Liver (tissue), 9 donors: ENCODE results near the gene ABHD18. TPM values are rescaled to one million over a fixed set of nuclear protein-coding genes. Genes with fewer than 3 reads are reported as not detected.
A peak's percentile ranks its signal among the peaks of the same experiment; 100 is the strongest.

ENCODE experiments used
- DNase-seq: peaks from one replicate; pipeline ENCODE4 v3.0.0-alpha.2; 2017; ENCODE audit warnings: low spot score
- H3K27ac ChIP-seq, 2 donors: one replicate each; pipeline ENCODE4 v1.7.0; 2013; ENCODE audit warnings: inconsistent platforms in 2 of 2, low read length in 2 of 2, control low read depth in 1 of 2, low read depth in 1 of 2, mild to moderate bottlenecking in 1 of 2
- H3K27me3 ChIP-seq, 4 donors: one replicate each; pipeline versions ENCODE4 v1.6.1 to v1.7.0; 2013; ENCODE audit warnings: low read length in 3 of 4, inconsistent platforms in 1 of 4, mild to moderate bottlenecking in 1 of 4, moderate library complexity in 1 of 4; ENCODE audit not compliant: control insufficient read depth in 4 of 4, insufficient read depth in 4 of 4
- H3K36me3 ChIP-seq, 4 donors: one replicate each; pipeline versions ENCODE4 v1.6.1 to v1.7.0; 2013; ENCODE audit warnings: low read length in 3 of 4, mild to moderate bottlenecking in 3 of 4, low read depth in 1 of 4, moderate library complexity in 1 of 4; ENCODE audit not compliant: control insufficient read depth in 4 of 4, insufficient read depth in 3 of 4
- H3K4me1 ChIP-seq, 4 donors: one replicate each; pipeline versions ENCODE4 v1.6.1 to v1.7.0; 2013; ENCODE audit warnings: low read length in 3 of 4, mild to moderate bottlenecking in 3 of 4, moderate library complexity in 1 of 4; ENCODE audit not compliant: control insufficient read depth in 4 of 4, insufficient read depth in 4 of 4
- H3K4me3 ChIP-seq, 3 donors: one replicate each; pipeline versions ENCODE4 v1.6.1 to v1.7.0; 2013; ENCODE audit warnings: low read length in 3 of 3, control low read depth in 1 of 3, low read depth in 1 of 3, mild to moderate bottlenecking in 1 of 3
- H3K9ac ChIP-seq, 2 donors: one replicate each; pipeline ENCODE4 v1.7.0; 2013; ENCODE audit warnings: low read length in 2 of 2, mild to moderate bottlenecking in 2 of 2, moderate library complexity in 2 of 2, control low read depth in 1 of 2, low read depth in 1 of 2
- H3K9me3 ChIP-seq, 4 donors: one replicate each; pipeline versions ENCODE4 v1.6.1 to v1.7.0; 2013; ENCODE audit warnings: low read length in 3 of 4; ENCODE audit not compliant: control insufficient read depth in 4 of 4
- EGR1 ChIP-seq, 2 donors: IDR thresholded peaks; 2 replicates each; pipeline ENCODE4 v1.6.1; 2016 to 2018; ENCODE audit warnings: antibody characterized with exemption in 2 of 2, low read depth in 2 of 2
- FOXA2 ChIP-seq: IDR thresholded peaks from 2 replicates; pipeline ENCODE4 v1.6.1; 2016; ENCODE audit warnings: antibody characterized with exemption
- GABPA ChIP-seq, 2 donors: IDR thresholded peaks in 1 of 2; conservative IDR thresholded peaks in 1 of 2; 2 replicates each; pipeline ENCODE4 v1.6.1; 2016; ENCODE audit warnings: antibody characterized with exemption in 2 of 2, mild to moderate bottlenecking in 1 of 2, moderate library complexity in 1 of 2
- HNF4A ChIP-seq, 2 donors: conservative IDR thresholded peaks; 2 replicates each; pipeline ENCODE4 v1.6.1; 2016; ENCODE audit warnings: antibody characterized with exemption in 2 of 2, mild to moderate bottlenecking in 2 of 2
- HNF4G ChIP-seq: IDR thresholded peaks from 2 replicates; pipeline ENCODE4 v1.6.1; 2016; ENCODE audit warnings: antibody characterized with exemption
- JUND ChIP-seq, 2 donors: IDR thresholded peaks; 2 replicates each; pipeline ENCODE4 v1.6.1; 2016; ENCODE audit warnings: antibody characterized with exemption in 2 of 2
- NR2F2 ChIP-seq: IDR thresholded peaks from 2 replicates; pipeline ENCODE4 v1.6.1; 2016; ENCODE audit warnings: antibody characterized with exemption
- RAD21 ChIP-seq, 2 donors: IDR thresholded peaks; 2 replicates each; pipeline ENCODE4 v1.6.1; 2016; ENCODE audit warnings: antibody characterized with exemption in 2 of 2, mild to moderate bottlenecking in 2 of 2
- SP1 ChIP-seq: IDR thresholded peaks from 2 replicates; pipeline ENCODE4 v1.6.1; 2018; ENCODE audit warnings: antibody characterized with exemption, mild to moderate bottlenecking
- TAF1 ChIP-seq: conservative IDR thresholded peaks from 2 replicates; pipeline ENCODE4 v1.6.1; 2016; ENCODE audit warnings: antibody characterized with exemption, mild to moderate bottlenecking
- YY1 ChIP-seq: IDR thresholded peaks from 2 replicates; pipeline ENCODE4 v1.6.1; 2016; ENCODE audit warnings: antibody characterized with exemption, mild to moderate bottlenecking
- WGBS: extraction: QIAGEN DNeasy Blood & Tissue Kit; methylation state at CpG from one replicate; pipeline ENCODE4 v1.1.7; 2013; 5-methylcytosine and 5-hydroxymethylcytosine counted together
- polyA plus RNA-seq, 2 donors: library from polyadenylated mRNA; stranded (reverse) in 1 of 2; unstranded in 1 of 2; fragments of 200-250 nt in 1 of 2; fragments of >200 nt in 1 of 2; fragmentation: Nextera tagmentation in 1 of 2; extraction: Ambion mirVana in 1 of 2; gene quantifications; one replicate each; pipeline versions ENCODE4 v1.2.1 to v1.2.3, GENCODE V29; 2013 to 2015
- total RNA-seq, 2 donors: library from RNA; depleted of rRNA; stranded (reverse); fragments of >200 nt; gene quantifications; one replicate each; pipeline ENCODE4 v1.2.3, GENCODE V29; 2014
- TF ChIP-seq, protein P1 (sequence below): IDR thresholded peaks from 2 replicates; pipeline ENCODE4 v1.6.1; 2016; ENCODE audit warnings: antibody characterized with exemption
- TF ChIP-seq, protein P2 (sequence below): IDR thresholded peaks from 2 replicates; pipeline ENCODE4 v1.6.1; 2016; ENCODE audit warnings: antibody characterized with exemption, mild to moderate bottlenecking
- TF ChIP-seq, protein P3 (sequence below): IDR thresholded peaks from 2 replicates; pipeline ENCODE4 v1.6.1; 2016; ENCODE audit warnings: antibody characterized with exemption
- TF ChIP-seq, protein P4 (sequence below): fragments of 150-350 bp; IDR thresholded peaks from 2 replicates; pipeline ENCODE4 v1.5.1; 2017; ENCODE audit warnings: improper control_type of control experiment, low read depth, low read length; ENCODE audit not compliant: missing input control
- donor health status: healthy.
- donor health status: healthy.
- donor health status: healthy.
- donor health status: healthy.
- donor health status: healthy.

Gene ABHD18
- total and polyA plus RNA-seq, 4 donors, result 3.9 to 14.1 (median 8.5) TPM

DNA sequence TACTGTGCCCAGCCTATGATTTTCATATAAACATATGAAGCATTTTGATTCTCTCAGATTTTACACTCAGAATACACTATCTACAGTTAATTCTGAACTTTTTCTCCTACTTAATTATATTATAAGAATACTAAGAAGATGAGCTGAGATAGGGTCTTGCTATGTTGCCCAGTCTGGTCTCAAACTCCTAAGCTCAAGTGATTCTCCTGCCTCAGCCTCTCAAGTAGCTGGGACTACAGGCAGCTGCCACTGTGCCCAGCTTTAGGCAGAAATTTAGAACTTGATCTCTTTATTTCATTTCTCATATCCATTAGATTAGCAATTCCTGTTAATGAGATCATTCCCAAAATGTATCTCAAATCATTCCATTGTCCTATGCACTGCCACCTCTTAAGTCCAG is 91.2 kb downstream of the ABHD18 start:
- no peaks in the 10 kb centered on the region for H3K36me3 ChIP-seq
- no peaks in the 10 kb centered on the region for H3K27me3 ChIP-seq
- H3K4me3 ChIP-seq, result no peak overlapping the region
- no peak overlapping the region for H3K9ac ChIP-seq
- H3K4me1 ChIP-seq, result peaks cover 0 to 6% (median 0%) of the 10 kb centered on the region in 4 donors
- TF ChIP-seq HNF4A (conservative IDR thresholded peaks at IDR 0.05), result no peak
- TF ChIP-seq SP1, result no peak
- TF ChIP-seq YY1, result no peak
- no peak for TF ChIP-seq EGR1 (IDR thresholded peaks at IDR 0.05; ENCODE audit: low read depth in 2 of 2)
- TF ChIP-seq, protein P1, sequence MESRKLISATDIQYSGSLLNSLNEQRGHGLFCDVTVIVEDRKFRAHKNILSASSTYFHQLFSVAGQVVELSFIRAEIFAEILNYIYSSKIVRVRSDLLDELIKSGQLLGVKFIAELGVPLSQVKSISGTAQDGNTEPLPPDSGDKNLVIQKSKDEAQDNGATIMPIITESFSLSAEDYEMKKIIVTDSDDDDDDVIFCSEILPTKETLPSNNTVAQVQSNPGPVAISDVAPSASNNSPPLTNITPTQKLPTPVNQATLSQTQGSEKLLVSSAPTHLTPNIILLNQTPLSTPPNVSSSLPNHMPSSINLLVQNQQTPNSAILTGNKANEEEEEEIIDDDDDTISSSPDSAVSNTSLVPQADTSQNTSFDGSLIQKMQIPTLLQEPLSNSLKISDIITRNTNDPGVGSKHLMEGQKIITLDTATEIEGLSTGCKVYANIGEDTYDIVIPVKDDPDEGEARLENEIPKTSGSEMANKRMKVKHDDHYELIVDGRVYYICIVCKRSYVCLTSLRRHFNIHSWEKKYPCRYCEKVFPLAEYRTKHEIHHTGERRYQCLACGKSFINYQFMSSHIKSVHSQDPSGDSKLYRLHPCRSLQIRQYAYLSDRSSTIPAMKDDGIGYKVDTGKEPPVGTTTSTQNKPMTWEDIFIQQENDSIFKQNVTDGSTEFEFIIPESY, result no peak
- TF ChIP-seq, protein P2, sequence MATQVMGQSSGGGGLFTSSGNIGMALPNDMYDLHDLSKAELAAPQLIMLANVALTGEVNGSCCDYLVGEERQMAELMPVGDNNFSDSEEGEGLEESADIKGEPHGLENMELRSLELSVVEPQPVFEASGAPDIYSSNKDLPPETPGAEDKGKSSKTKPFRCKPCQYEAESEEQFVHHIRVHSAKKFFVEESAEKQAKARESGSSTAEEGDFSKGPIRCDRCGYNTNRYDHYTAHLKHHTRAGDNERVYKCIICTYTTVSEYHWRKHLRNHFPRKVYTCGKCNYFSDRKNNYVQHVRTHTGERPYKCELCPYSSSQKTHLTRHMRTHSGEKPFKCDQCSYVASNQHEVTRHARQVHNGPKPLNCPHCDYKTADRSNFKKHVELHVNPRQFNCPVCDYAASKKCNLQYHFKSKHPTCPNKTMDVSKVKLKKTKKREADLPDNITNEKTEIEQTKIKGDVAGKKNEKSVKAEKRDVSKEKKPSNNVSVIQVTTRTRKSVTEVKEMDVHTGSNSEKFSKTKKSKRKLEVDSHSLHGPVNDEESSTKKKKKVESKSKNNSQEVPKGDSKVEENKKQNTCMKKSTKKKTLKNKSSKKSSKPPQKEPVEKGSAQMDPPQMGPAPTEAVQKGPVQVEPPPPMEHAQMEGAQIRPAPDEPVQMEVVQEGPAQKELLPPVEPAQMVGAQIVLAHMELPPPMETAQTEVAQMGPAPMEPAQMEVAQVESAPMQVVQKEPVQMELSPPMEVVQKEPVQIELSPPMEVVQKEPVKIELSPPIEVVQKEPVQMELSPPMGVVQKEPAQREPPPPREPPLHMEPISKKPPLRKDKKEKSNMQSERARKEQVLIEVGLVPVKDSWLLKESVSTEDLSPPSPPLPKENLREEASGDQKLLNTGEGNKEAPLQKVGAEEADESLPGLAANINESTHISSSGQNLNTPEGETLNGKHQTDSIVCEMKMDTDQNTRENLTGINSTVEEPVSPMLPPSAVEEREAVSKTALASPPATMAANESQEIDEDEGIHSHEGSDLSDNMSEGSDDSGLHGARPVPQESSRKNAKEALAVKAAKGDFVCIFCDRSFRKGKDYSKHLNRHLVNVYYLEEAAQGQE, result no peak
- TF ChIP-seq GABPA (IDR thresholded peaks at IDR 0.05 in 1 of 2, conservative IDR thresholded peaks at IDR 0.05 in 1 of 2), result no peak
- TF ChIP-seq, protein P3, sequence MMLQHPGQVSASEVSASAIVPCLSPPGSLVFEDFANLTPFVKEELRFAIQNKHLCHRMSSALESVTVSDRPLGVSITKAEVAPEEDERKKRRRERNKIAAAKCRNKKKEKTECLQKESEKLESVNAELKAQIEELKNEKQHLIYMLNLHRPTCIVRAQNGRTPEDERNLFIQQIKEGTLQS, result no peak
- no peak for TF ChIP-seq RAD21 (IDR thresholded peaks at IDR 0.05)
- TF ChIP-seq FOXA2, result no peak
- TF ChIP-seq JUND (IDR thresholded peaks at IDR 0.05), result no peak
- TF ChIP-seq, protein P4, sequence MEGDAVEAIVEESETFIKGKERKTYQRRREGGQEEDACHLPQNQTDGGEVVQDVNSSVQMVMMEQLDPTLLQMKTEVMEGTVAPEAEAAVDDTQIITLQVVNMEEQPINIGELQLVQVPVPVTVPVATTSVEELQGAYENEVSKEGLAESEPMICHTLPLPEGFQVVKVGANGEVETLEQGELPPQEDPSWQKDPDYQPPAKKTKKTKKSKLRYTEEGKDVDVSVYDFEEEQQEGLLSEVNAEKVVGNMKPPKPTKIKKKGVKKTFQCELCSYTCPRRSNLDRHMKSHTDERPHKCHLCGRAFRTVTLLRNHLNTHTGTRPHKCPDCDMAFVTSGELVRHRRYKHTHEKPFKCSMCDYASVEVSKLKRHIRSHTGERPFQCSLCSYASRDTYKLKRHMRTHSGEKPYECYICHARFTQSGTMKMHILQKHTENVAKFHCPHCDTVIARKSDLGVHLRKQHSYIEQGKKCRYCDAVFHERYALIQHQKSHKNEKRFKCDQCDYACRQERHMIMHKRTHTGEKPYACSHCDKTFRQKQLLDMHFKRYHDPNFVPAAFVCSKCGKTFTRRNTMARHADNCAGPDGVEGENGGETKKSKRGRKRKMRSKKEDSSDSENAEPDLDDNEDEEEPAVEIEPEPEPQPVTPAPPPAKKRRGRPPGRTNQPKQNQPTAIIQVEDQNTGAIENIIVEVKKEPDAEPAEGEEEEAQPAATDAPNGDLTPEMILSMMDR, result no peak
- no peak for TF ChIP-seq HNF4G
- TF ChIP-seq NR2F2, result no peak
- no peak for DNase-seq
- H3K9me3 ChIP-seq, result no peaks in the 10 kb centered on the region
- H3K27ac ChIP-seq, result no peak overlapping the region

DNA sequence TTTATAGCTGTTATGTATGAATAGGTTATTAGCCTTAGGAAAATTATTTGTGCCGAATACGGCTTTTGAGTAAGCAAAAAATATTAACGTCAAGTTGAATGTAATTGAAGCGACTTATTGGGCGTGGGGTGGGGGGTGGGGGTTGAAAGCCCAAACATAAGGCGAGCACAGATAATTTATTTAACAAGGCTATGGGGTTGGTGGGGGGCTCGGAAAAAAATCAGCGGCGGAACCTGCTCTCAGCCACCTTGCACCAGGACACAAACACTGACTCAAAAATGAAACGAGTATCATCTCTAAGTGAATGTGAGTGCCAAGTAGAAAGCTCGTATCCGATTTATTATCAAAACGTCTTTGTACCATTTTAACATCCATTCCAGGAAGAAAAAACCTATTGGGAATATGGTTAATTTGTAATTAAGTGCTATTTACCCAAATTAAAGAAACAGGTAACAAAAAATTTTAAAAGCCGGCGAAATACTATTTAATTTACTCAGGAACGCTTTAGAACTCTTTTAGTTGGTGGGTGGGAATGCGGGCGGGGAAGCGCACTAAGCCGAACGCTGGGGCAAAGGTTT is 95.0 kb downstream of the ABHD18 start:
- Histone ChIP-seq H3K9ac (peak overlapping the region; percentile 86 to 96), H3K27ac (peak overlapping the region; percentile 99), H3K4me3 (peak overlapping the region; percentile 64 to 96 (median 74)), H3K9me3 (no peaks in the 10 kb centered on the region), H3K27me3 (no peaks in the 10 kb centered on the region), H3K36me3 (no peaks in the 10 kb centered on the region), H3K4me1 (peaks cover 2 to 15% (median 11%) of the 10 kb centered on the region in 4 donors)
- no peak for DNase-seq
- 11% methylated on average over 21 of the region's 21 CpGs for WGBS
- TF ChIP-seq NR2F2, result no peak
- peak; percentile 14 for TF ChIP-seq HNF4G
- peak; percentile 26 for TF ChIP-seq YY1
- TF ChIP-seq JUND (IDR thresholded peaks at IDR 0.05), result no peak
- TF ChIP-seq, protein P2, result no peak
- no peak for TF ChIP-seq FOXA2
- TF ChIP-seq, protein P1, result no peak
- no peak for TF ChIP-seq TAF1
